H1 (cell line): Measurements from ENCODE around the gene USP49. TPM values are rescaled to one million over a fixed set of nuclear protein-coding genes. Genes with fewer than 3 reads are reported as not detected.

ENCODE experiments used
- CBX5 ChIP-seq: fragments of 300-800, 300-1000 bp; sonication (generic); IDR thresholded peaks from 2 replicates; pipeline ENCODE4 v1.7.1; 2016; ENCODE audit warnings: antibody characterized with exemption, low read length, low read depth
- EZH2 ChIP-seq: fragments of 200-600 bp; sonication (generic); IDR thresholded peaks from 2 replicates; pipeline ENCODE4 v1.7.1; 2012; ENCODE audit warnings: low read depth, mild to moderate bottlenecking, moderate library complexity, low read length, inconsistent platforms; ENCODE audit not compliant: severe bottlenecking
- RNF2 ChIP-seq: fragments of 200-900, 300-1000 bp; sonication (generic); IDR thresholded peaks from 2 replicates; pipeline ENCODE4 v1.7.1; 2016; ENCODE audit warnings: borderline replicate concordance, low read depth, mild to moderate bottlenecking, antibody characterized with exemption, low read length; ENCODE audit not compliant: poor library complexity, severe bottlenecking; ENCODE audit errors: missing control alignments
- SIN3A ChIP-seq, 2 experiments: IDR thresholded peaks in 1 of 2; conservative IDR thresholded peaks in 1 of 2; 2 replicates each; pipeline ENCODE4 v1.6.1; 2011 to 2012; ENCODE audit warnings: low read length in 2 of 2, improper control_type of control experiment in 1 of 2, low read depth in 1 of 2, mild to moderate bottlenecking in 1 of 2
- SUZ12 ChIP-seq: fragments of 200-600 bp; sonication (generic); IDR thresholded peaks from 2 replicates; pipeline ENCODE4 v1.6.1; 2012; ENCODE audit warnings: mild to moderate bottlenecking, inconsistent platforms, low read length, moderate library complexity, mixed read lengths
- polyA plus RNA-seq, 7 experiments: library from polyadenylated mRNA; depleted of rRNA in 3 of 7; stranded (reverse) in 5 of 7; unstranded in 2 of 7; fragments of >200 nt in 5 of 7; fragments of 200-250 nt in 2 of 7; gene quantifications; 1 replicate in 5 of 7; 2 replicates in 1 of 7; 4 replicates in 1 of 7; pipeline versions ENCODE4 v1.2.1 to v1.2.3, GENCODE V29; 2011 to 2013; ENCODE audit warnings: missing spikeins in 2 of 7, mixed read lengths in 2 of 7
- total RNA-seq: library from RNA; stranded (reverse); fragmentation: NEBNext Ultra II Directional; extraction: Animal tissue kit (Norgen Biotek cat#: 25700); gene quantifications from 2 replicates; pipeline ENCODE4 v1.2.1, GENCODE V29; 2021

The USP49 gene
- total and polyA plus RNA-seq, 2 of the 8 experiments (the other 6 are each of a cell fraction or from before 2014, with no cell fraction given), result 6.9 to 24.4 TPM

DNA sequence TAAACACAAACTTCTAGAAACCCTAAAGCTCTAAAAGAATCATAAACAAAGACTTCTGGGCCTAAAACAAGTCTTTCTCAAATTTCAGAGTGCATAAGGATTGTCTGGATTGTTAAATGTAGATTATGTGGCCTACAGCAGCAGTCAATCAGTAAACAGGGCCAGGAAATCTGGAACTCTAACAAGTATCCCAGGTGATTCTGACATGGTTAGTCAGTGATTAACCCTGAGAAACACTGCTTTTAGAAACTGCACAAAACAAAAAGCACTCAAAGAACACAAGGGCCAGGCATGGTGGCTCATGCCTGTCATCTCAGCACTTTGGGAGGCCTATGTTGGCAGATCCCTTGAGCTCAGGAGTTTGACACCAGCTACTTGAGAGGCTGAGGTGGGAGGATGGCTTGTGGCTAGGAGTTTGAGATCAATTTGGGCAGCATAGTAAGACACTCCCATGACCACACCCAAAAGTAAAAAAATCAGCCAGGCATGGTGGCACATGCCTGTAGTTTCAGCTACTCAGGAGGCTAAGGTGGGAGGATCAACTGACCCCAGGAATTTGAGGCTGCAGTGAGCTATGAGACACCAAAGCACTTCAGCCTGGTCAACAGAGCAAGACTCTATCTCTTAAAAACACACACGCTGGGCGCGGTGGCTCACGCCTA lies 19.8 kb upstream of the USP49 start (continued):
- TF ChIP-seq CBX5, result no peak
- TF ChIP-seq RNF2, result no peak
- no peak for TF ChIP-seq EZH2
- no peak for TF ChIP-seq SIN3A (conservative IDR thresholded peaks at IDR 0.05 in 1 of 2, IDR thresholded peaks at IDR 0.05 in 1 of 2; ENCODE audit: low read depth in 1 of 2, low read length in 2 of 2)
- no peak for TF ChIP-seq SUZ12
